Mesenchymal stem cell (in vitro differentiated cells and primary cell): ENCODE results near the gene TRIM34.

Source experiments
- DNase-seq: peaks from one replicate; pipeline ENCODE4 v3.0.0-alpha.2; 2013
- H2AFZ ChIP-seq: one replicate; pipeline ENCODE4 v1.6.1; 2013; ENCODE audit warnings: low read depth, mild to moderate bottlenecking, control low read depth, inconsistent platforms, low read length, moderate library complexity
- H2AK5ac ChIP-seq: 2 replicates; pipeline ENCODE4 v1.6.1; 2013; ENCODE audit warnings: low read length, moderate library complexity, mild to moderate bottlenecking, inconsistent platforms; ENCODE audit not compliant: severe bottlenecking
- H2BK120ac ChIP-seq: one replicate; pipeline ENCODE4 v1.6.1; 2013; ENCODE audit warnings: low read depth, mild to moderate bottlenecking, inconsistent platforms, low read length, moderate library complexity
- H2BK12ac ChIP-seq, 2 experiments: one replicate each; pipeline ENCODE4 v1.6.1; 2013; ENCODE audit warnings: inconsistent platforms in 2 of 2, low read length in 2 of 2, mild to moderate bottlenecking in 2 of 2, moderate library complexity in 2 of 2, control low read depth in 1 of 2
- H2BK15ac ChIP-seq: one replicate; pipeline ENCODE4 v1.6.1; 2013; ENCODE audit warnings: mild to moderate bottlenecking, low read depth, inconsistent platforms; ENCODE audit not compliant: poor library complexity, severe bottlenecking
- H2BK5ac ChIP-seq: 2 replicates; pipeline ENCODE4 v1.6.1; 2013; ENCODE audit warnings: low read depth, mild to moderate bottlenecking, low read length, control low read depth, inconsistent platforms; ENCODE audit not compliant: poor library complexity, severe bottlenecking
- H3K14ac ChIP-seq, 2 experiments: one replicate each; pipeline ENCODE4 v1.6.1; 2013; ENCODE audit warnings: inconsistent platforms in 2 of 2, low read length in 2 of 2, control low read depth in 1 of 2, mild to moderate bottlenecking in 1 of 2, moderate library complexity in 1 of 2
- H3K18ac ChIP-seq, 2 experiments: one replicate each; pipeline ENCODE4 v1.6.1; 2013; ENCODE audit warnings: inconsistent platforms in 2 of 2, low read length in 2 of 2, control low read depth in 1 of 2, low read depth in 1 of 2, mild to moderate bottlenecking in 1 of 2
- H3K23ac ChIP-seq, 2 experiments: one replicate each; pipeline ENCODE4 v1.6.1; 2013; ENCODE audit warnings: inconsistent platforms in 2 of 2, low read length in 2 of 2, mild to moderate bottlenecking in 2 of 2, moderate library complexity in 2 of 2, control low read depth in 1 of 2
- H3K27ac ChIP-seq: 2 replicates; pipeline ENCODE4 v1.5.1; 2013; ENCODE audit warnings: mild to moderate bottlenecking, moderate library complexity, low read length, control low read depth, inconsistent platforms; ENCODE audit not compliant: poor library complexity, severe bottlenecking
- H3K27me3 ChIP-seq, 2 experiments: 2 replicates each; pipeline versions ENCODE4 v1.6.1 to v1.7.0; 2013; ENCODE audit warnings: low read length in 2 of 2, mild to moderate bottlenecking in 2 of 2, moderate library complexity in 2 of 2, control low read depth in 1 of 2, inconsistent platforms in 1 of 2; ENCODE audit not compliant: control insufficient read depth in 1 of 2, insufficient read depth in 1 of 2
- H3K36me3 ChIP-seq, 2 experiments: 2 replicates each; pipeline versions ENCODE4 v1.6.1 to v1.7.0; 2013; ENCODE audit warnings: low read length in 2 of 2, control low read depth in 1 of 2, inconsistent platforms in 1 of 2, low read depth in 1 of 2, mild to moderate bottlenecking in 1 of 2; ENCODE audit not compliant: insufficient read depth in 2 of 2, control insufficient read depth in 1 of 2
- H3K4ac ChIP-seq, 2 experiments: one replicate each; pipeline ENCODE4 v1.6.1; 2013; ENCODE audit warnings: inconsistent platforms in 2 of 2, low read length in 2 of 2, mild to moderate bottlenecking in 2 of 2, moderate library complexity in 2 of 2, control low read depth in 1 of 2, low read depth in 1 of 2
- H3K4me1 ChIP-seq: 2 replicates; pipeline ENCODE4 v1.6.1; 2013; ENCODE audit warnings: low read depth, low read length, control low read depth; ENCODE audit not compliant: control insufficient read depth, insufficient read depth
- H3K4me2 ChIP-seq: 2 replicates; pipeline ENCODE4 v1.6.1; 2013; ENCODE audit warnings: low read length, mild to moderate bottlenecking, inconsistent platforms; ENCODE audit not compliant: poor library complexity, severe bottlenecking
- H3K4me3 ChIP-seq, 2 experiments: 2 replicates each; pipeline versions ENCODE4 v1.5.1 to v1.7.0; 2013; ENCODE audit warnings: low read length in 2 of 2, mild to moderate bottlenecking in 2 of 2, control low read depth in 1 of 2, low read depth in 1 of 2; ENCODE audit not compliant: insufficient read depth in 1 of 2
- H3K79me1 ChIP-seq: replicated peaks from 2 replicates; pipeline ENCODE4 v1.6.1; 2013; ENCODE audit warnings: mild to moderate bottlenecking, control low read depth, low read length, inconsistent platforms; ENCODE audit not compliant: poor library complexity, severe bottlenecking
- H3K9ac ChIP-seq: 2 replicates; pipeline ENCODE4 v1.7.0; 2013; ENCODE audit warnings: mild to moderate bottlenecking, low read length, moderate library complexity
- H3K9me3 ChIP-seq: 2 replicates; pipeline ENCODE4 v1.7.0; 2013; ENCODE audit warnings: mild to moderate bottlenecking, low read length; ENCODE audit not compliant: control insufficient read depth
- H4K8ac ChIP-seq: one replicate; pipeline ENCODE4 v1.6.1; 2013; ENCODE audit warnings: inconsistent platforms, mild to moderate bottlenecking, low read length, moderate library complexity
- H4K91ac ChIP-seq: one replicate; pipeline ENCODE4 v1.6.1; 2013; ENCODE audit warnings: mild to moderate bottlenecking, low read length, inconsistent platforms
- WGBS: methylation state at CpG from one replicate; pipeline ENCODE4 v1.1.7; 2013; ENCODE audit warnings: mixed read lengths; 5-methylcytosine and 5-hydroxymethylcytosine counted together

The TRIM34 gene

GRCh38 chr11:5592615-5593014 is 32.2 kb upstream of the TRIM34 start:
- Histone ChIP-seq H2AFZ (no peak overlapping the region), H3K4ac (no peak overlapping the region), H3K36me3 (no peaks in the 10 kb centered on the region), H2BK120ac (no peak overlapping the region), H3K9ac (no peak overlapping the region), H4K91ac (no peak overlapping the region), H3K4me2 (no peak overlapping the region), H2BK5ac (no peak overlapping the region), H3K27me3 (no peaks in the 10 kb centered on the region), H3K14ac (no peak overlapping the region), H3K18ac (no peak overlapping the region), H2BK15ac (no peak overlapping the region), H3K27ac (no peak overlapping the region), H2AK5ac (no peak overlapping the region), H3K9me3 (no peaks in the 10 kb centered on the region), H3K79me1 (peaks cover 2% of the 10 kb centered on the region), H3K23ac (no peak overlapping the region), H4K8ac (no peak overlapping the region), H2BK12ac (no peak overlapping the region), H3K4me1 (peaks cover 4% of the 10 kb centered on the region), H3K4me3 (no peak overlapping the region)
- 93% methylated on average over 4 of the region's 5 CpGs for WGBS
- no peak for DNase-seq

GRCh38 chr11:5593146-5593545 is 31.7 kb upstream of the TRIM34 start:
- no peak overlapping the region for H3K14ac ChIP-seq
- peak overlapping the region; percentile 23 for H3K27ac ChIP-seq
- H2BK120ac ChIP-seq, result no peak overlapping the region
- no peak overlapping the region for H3K18ac ChIP-seq
- H3K27me3 ChIP-seq, result no peaks in the 10 kb centered on the region
- H3K4ac ChIP-seq, result no peak overlapping the region
- H4K8ac ChIP-seq, result no peak overlapping the region
- no peak overlapping the region for H2AFZ ChIP-seq
- H2BK15ac ChIP-seq, result no peak overlapping the region
- H3K4me2 ChIP-seq, result no peak overlapping the region
- no peak overlapping the region for H2AK5ac ChIP-seq
- H3K9me3 ChIP-seq, result no peaks in the 10 kb centered on the region
- H2BK12ac ChIP-seq, result no peak overlapping the region
- H3K36me3 ChIP-seq, result no peaks in the 10 kb centered on the region
- H3K4me1 ChIP-seq, result peaks cover 8% of the 10 kb centered on the region
- H3K79me1 ChIP-seq, result peaks cover 7% of the 10 kb centered on the region
- H3K23ac ChIP-seq, result no peak overlapping the region
- no CpG with 5 or more reads among the region's 1 CpG for WGBS
- H2BK5ac ChIP-seq, result no peak overlapping the region
- H4K91ac ChIP-seq, result no peak overlapping the region
- no peak overlapping the region for H3K4me3 ChIP-seq
- DNase-seq, result no peak
- no peak overlapping the region for H3K9ac ChIP-seq

- Histone ChIP-seq H3K27ac (peak within 1 kb of the TSS; percentile 87), H3K27me3 (no peaks in the 10 kb centered on the region), H3K9ac (peak within 1 kb of the TSS; percentile 89), H4K8ac (peak within 1 kb of the TSS; percentile 82), H2BK15ac (no peak within 1 kb of the TSS), H3K4me2 (peak within 1 kb of the TSS; percentile 68), H2BK12ac (peak within 1 kb of the TSS; percentile 38 to 87), H3K9me3 (no peaks in the 10 kb centered on the region), H3K36me3 (no peaks in the 10 kb centered on the region), H4K91ac (peak within 1 kb of the TSS; percentile 65), H3K18ac (peak within 1 kb of the TSS; percentile 68 to 70), H3K79me1 (peaks cover 8% of the 10 kb centered on the region), H2BK120ac (peak within 1 kb of the TSS; percentile 73), H2AFZ (peak within 1 kb of the TSS; percentile 49), H3K14ac (no peak within 1 kb of the TSS), H3K4ac (peak within 1 kb of the TSS in 1 of 2 experiments; percentile 46), H2AK5ac (peak within 1 kb of the TSS; percentile 69), H3K23ac (no peak within 1 kb of the TSS), H2BK5ac (peak within 1 kb of the TSS; percentile 73), H3K4me1 (peaks cover 9% of the 10 kb centered on the region), H3K4me3 (peak within 1 kb of the TSS; percentile 57 to 92)
- peak; percentile 59 for DNase-seq
- WGBS, result 1% methylated on average over 18 of the region's 20 CpGs
Observed at GRCh38 chr11:5596607-5597201, 28.1 kb upstream of the TRIM34 start, which contains the start of gene TRIM6. Gene TRIM6 (plus strand): TSS chr11:5596637. CDS start chr11:5596898, 261 bp downstream.

GRCh38 chr11:5597953-5598352 is 26.8 kb upstream of the TRIM34 start:
- Histone ChIP-seq H4K91ac (no peak overlapping the region), H3K14ac (peak overlapping the region in 1 of 2 experiments; percentile 24), H3K79me1 (peaks cover 8% of the 10 kb centered on the region), H2AFZ (no peak overlapping the region), H3K4me1 (peaks cover 11% of the 10 kb centered on the region), H3K23ac (peak overlapping the region in 1 of 2 experiments; percentile 72), H3K27ac (no peak overlapping the region), H2BK5ac (no peak overlapping the region), H3K4me2 (peak overlapping the region; percentile 68), H2BK15ac (no peak overlapping the region), H4K8ac (peak overlapping the region; percentile 80), H2BK120ac (peak overlapping the region; percentile 27), H3K9me3 (no peaks in the 10 kb centered on the region), H3K18ac (peak overlapping the region in 1 of 2 experiments; percentile 56), H3K36me3 (no peaks in the 10 kb centered on the region), H3K4ac (peak overlapping the region in 1 of 2 experiments; percentile 30), H2AK5ac (peak overlapping the region; percentile 94), H3K27me3 (no peaks in the 10 kb centered on the region), H3K4me3 (peak overlapping the region in 1 of 2 experiments; percentile 92), H3K9ac (peak overlapping the region; percentile 89), H2BK12ac (peak overlapping the region in 1 of 2 experiments; percentile 71)
- WGBS, result 41% methylated on average over 3 of the region's 3 CpGs
- no peak for DNase-seq
